Neuronal stem cell (in vitro differentiated cells): ENCODE data around the gene FADS2.

Experiments used
- DNase-seq: peaks from one replicate; pipeline ENCODE4 v3.0.0-alpha.2; 2013; ENCODE audit warnings: low spot score
- H2AFZ ChIP-seq: one replicate; pipeline ENCODE4 v1.6.1; 2013; ENCODE audit warnings: mild to moderate bottlenecking, low read length, inconsistent platforms
- H2AK5ac ChIP-seq: 2 replicates; pipeline ENCODE4 v1.6.1; 2013; ENCODE audit warnings: low read depth, mild to moderate bottlenecking, inconsistent platforms, low read length, moderate library complexity, mixed read lengths
- H2BK120ac ChIP-seq: 2 replicates; pipeline ENCODE4 v1.6.1; 2013; ENCODE audit warnings: low read depth, mild to moderate bottlenecking, inconsistent platforms, low read length, moderate library complexity, mixed read lengths
- H2BK12ac ChIP-seq: one replicate; pipeline ENCODE4 v1.6.1; 2013; ENCODE audit warnings: low read length, inconsistent platforms
- H2BK15ac ChIP-seq: 2 replicates; pipeline ENCODE4 v1.6.1; 2013; ENCODE audit warnings: mild to moderate bottlenecking, low read length, inconsistent platforms, mixed read lengths
- H2BK5ac ChIP-seq: one replicate; pipeline ENCODE4 v1.6.1; 2013; ENCODE audit warnings: inconsistent platforms, mild to moderate bottlenecking, low read length, moderate library complexity
- H3K14ac ChIP-seq: one replicate; pipeline ENCODE4 v1.6.1; 2013; ENCODE audit warnings: low read length, inconsistent platforms
- H3K18ac ChIP-seq: 2 replicates; pipeline ENCODE4 v1.6.1; 2013; ENCODE audit warnings: low read length, inconsistent platforms
- H3K23ac ChIP-seq: 2 replicates; pipeline ENCODE4 v1.6.1; 2013; ENCODE audit warnings: low read depth, mild to moderate bottlenecking, mixed read lengths, low read length, inconsistent platforms; ENCODE audit not compliant: poor library complexity
- H3K27ac ChIP-seq: replicated peaks from 3 replicates; pipeline ENCODE4 v1.5.1; 2013; ENCODE audit warnings: low read length, inconsistent platforms
- H3K27me3 ChIP-seq, 3 experiments: 2 replicates each; pipeline ENCODE4 v1.6.1; 2013; ENCODE audit warnings: low read length in 3 of 3, mild to moderate bottlenecking in 2 of 3, inconsistent platforms in 1 of 3, low read depth in 1 of 3, mixed read lengths in 1 of 3, moderate library complexity in 1 of 3; ENCODE audit not compliant: control insufficient read depth in 3 of 3, insufficient read depth in 3 of 3
- H3K36me3 ChIP-seq, 2 donors: replicated peaks in 1 of 2; 2 replicates each; pipeline ENCODE4 v1.6.1; 2013; ENCODE audit warnings: low read length in 2 of 2; ENCODE audit not compliant: control insufficient read depth in 2 of 2, insufficient read depth in 2 of 2
- H3K4ac ChIP-seq: 2 replicates; pipeline ENCODE4 v1.6.1; 2013; ENCODE audit warnings: inconsistent platforms, mild to moderate bottlenecking, low read length, moderate library complexity
- H3K4me1 ChIP-seq, 2 donors: 1 replicate in 1 of 2; 2 replicates in 1 of 2; pipeline ENCODE4 v1.6.1; 2013; ENCODE audit warnings: low read length in 2 of 2, low read depth in 1 of 2; ENCODE audit not compliant: control insufficient read depth in 2 of 2, insufficient read depth in 1 of 2
- H3K4me2 ChIP-seq: one replicate; pipeline ENCODE4 v1.6.1; 2013; ENCODE audit warnings: mild to moderate bottlenecking, low read length, inconsistent platforms; ENCODE audit not compliant: insufficient read depth, poor library complexity, severe bottlenecking
- H3K4me3 ChIP-seq, 2 donors: 2 replicates each; pipeline ENCODE4 v1.5.1; 2013; ENCODE audit warnings: low read length in 2 of 2, mild to moderate bottlenecking in 2 of 2, inconsistent platforms in 1 of 2, moderate library complexity in 1 of 2
- H3K79me1 ChIP-seq: one replicate; pipeline ENCODE4 v1.6.1; 2013; ENCODE audit warnings: low read depth, mild to moderate bottlenecking, inconsistent platforms, low read length, moderate library complexity
- H3K9ac ChIP-seq: one replicate; pipeline ENCODE4 v1.6.1; 2013; ENCODE audit warnings: mild to moderate bottlenecking, low read depth, low read length, inconsistent platforms; ENCODE audit not compliant: poor library complexity
- H3K9me3 ChIP-seq, 2 donors: replicated peaks in 1 of 2; 2 replicates each; pipeline versions ENCODE3 to v1.6.1; 2013; ENCODE audit warnings: low read length in 2 of 2, mild to moderate bottlenecking in 2 of 2, inconsistent platforms in 1 of 2, low read depth in 1 of 2, mixed read lengths in 1 of 2, moderate library complexity in 1 of 2; ENCODE audit not compliant: control insufficient read depth in 2 of 2, insufficient read depth in 1 of 2
- H4K8ac ChIP-seq: one replicate; pipeline ENCODE4 v1.6.1; 2013; ENCODE audit warnings: low read depth, mild to moderate bottlenecking, inconsistent platforms, low read length, moderate library complexity
- H4K91ac ChIP-seq: one replicate; pipeline ENCODE4 v1.6.1; 2013; ENCODE audit warnings: low read length, low read depth, mild to moderate bottlenecking, inconsistent platforms; ENCODE audit not compliant: poor library complexity
- WGBS, 2 donors: extraction: QIAGEN DNeasy Blood & Tissue Kit; methylation state at CpG; one replicate each; pipeline ENCODE4 v1.1.7; 2013; ENCODE audit warnings: missing lambda C conversion rate in 2 of 2, mixed read lengths in 1 of 2; ENCODE audit not compliant: insufficient read length in 2 of 2, insufficient replicate concordance in 1 of 2; ENCODE audit errors: extremely low coverage in 2 of 2; 5-methylcytosine and 5-hydroxymethylcytosine counted together

The FADS2 gene

GRCh38 chr11:61869708-61870451, 41.8 kb downstream of the FADS2 start:
- Histone ChIP-seq H4K8ac (no peak overlapping the region), H3K4me2 (no peak overlapping the region), H3K18ac (peak overlapping the region; percentile 49), H3K4me1 (peaks cover 12 to 16% of the 10 kb centered on the region in 2 donors), H3K4ac (no peak overlapping the region), H3K27ac (peak overlapping the region; percentile 10), H2BK120ac (no peak overlapping the region), H2BK5ac (no peak overlapping the region), H3K27me3 (peaks cover 0 to 3% (median 0%) of the 10 kb centered on the region in 3 experiments), H3K9ac (peak overlapping the region; percentile 2), H2BK12ac (no peak overlapping the region), H2BK15ac (no peak overlapping the region), H3K36me3 (peaks cover 22 to 27% of the 10 kb centered on the region in 2 donors), H2AK5ac (no peak overlapping the region), H2AFZ (no peak overlapping the region), H3K79me1 (no peaks in the 10 kb centered on the region), H3K9me3 (no peaks in the 10 kb centered on the region), H3K14ac (no peak overlapping the region), H3K4me3 (peak overlapping the region in 1 of 2 donors; percentile 17), H3K23ac (peak overlapping the region; percentile 82), H4K91ac (no peak overlapping the region)
- no CpG with 5 or more reads among the region's 21 CpGs for WGBS, 2 donors
- DNase-seq, result no peak

GRCh38 chr11:61870541-61871031, 42.5 kb downstream of the FADS2 start:
- Histone ChIP-seq H2AK5ac (peak overlapping the region; percentile 60), H3K79me1 (peaks cover 1% of the 10 kb centered on the region), H2AFZ (peak overlapping the region; percentile 50), H4K8ac (no peak overlapping the region), H2BK12ac (no peak overlapping the region), H3K23ac (no peak overlapping the region), H2BK5ac (no peak overlapping the region), H3K18ac (no peak overlapping the region), H2BK15ac (no peak overlapping the region), H3K4me1 (peaks cover 12 to 16% of the 10 kb centered on the region in 2 donors), H3K9ac (no peak overlapping the region), H3K27ac (no peak overlapping the region), H3K27me3 (peaks cover 0 to 3% (median 0%) of the 10 kb centered on the region in 3 experiments), H3K4ac (no peak overlapping the region), H3K14ac (no peak overlapping the region), H3K9me3 (no peaks in the 10 kb centered on the region), H3K4me2 (no peak overlapping the region), H4K91ac (no peak overlapping the region), H3K36me3 (peaks cover 15 to 19% of the 10 kb centered on the region in 2 donors), H3K4me3 (no peak overlapping the region), H2BK120ac (no peak overlapping the region)
- DNase-seq, result no peak
- WGBS, 2 donors, result no CpG with 5 or more reads among the region's 10 CpGs

GRCh38 chr11:61871158-61871597, 43.1 kb downstream of the FADS2 start:
- no peak overlapping the region for H3K4ac ChIP-seq
- no peak overlapping the region for H2BK120ac ChIP-seq
- no peak overlapping the region for H3K14ac ChIP-seq
- H3K18ac ChIP-seq, result peak overlapping the region; percentile 89
- H2BK15ac ChIP-seq, result no peak overlapping the region
- peaks cover 3% of the 10 kb centered on the region for H3K79me1 ChIP-seq
- H3K27ac ChIP-seq, result no peak overlapping the region
- peaks cover 10 to 14% of the 10 kb centered on the region in 2 donors for H3K36me3 ChIP-seq
- H3K27me3 ChIP-seq, result peaks cover 0 to 3% (median 0%) of the 10 kb centered on the region in 3 experiments
- H2BK5ac ChIP-seq, result no peak overlapping the region
- H3K9me3 ChIP-seq, result no peaks in the 10 kb centered on the region
- peak; percentile 76 for DNase-seq
- H4K8ac ChIP-seq, result no peak overlapping the region
- H3K9ac ChIP-seq, result peak overlapping the region; percentile 84
- no CpG with 5 or more reads among the region's 24 CpGs for WGBS, 2 donors
- no peak overlapping the region for H3K4me2 ChIP-seq
- peak overlapping the region; percentile 61 for H3K23ac ChIP-seq
- no peak overlapping the region for H2BK12ac ChIP-seq
- peak overlapping the region in 1 of 2 donors; percentile 10 for H3K4me3 ChIP-seq
- H4K91ac ChIP-seq, result no peak overlapping the region
- peaks cover 12 to 16% of the 10 kb centered on the region in 2 donors for H3K4me1 ChIP-seq
- H2AFZ ChIP-seq, result peak overlapping the region; percentile 77
- peak overlapping the region; percentile 60 for H2AK5ac ChIP-seq

- H3K79me1 ChIP-seq, result peaks cover 6% of the 10 kb centered on the region
- no peak overlapping the region for H2AFZ ChIP-seq
- H4K91ac ChIP-seq, result no peak overlapping the region
- peak overlapping the region; percentile 44 for H3K18ac ChIP-seq
- no peak overlapping the region for H3K14ac ChIP-seq
- no peaks in the 10 kb centered on the region for H3K36me3 ChIP-seq
- H2BK5ac ChIP-seq, result no peak overlapping the region
- no peak overlapping the region for H4K8ac ChIP-seq
- no peak overlapping the region for H3K4me3 ChIP-seq
- no peak overlapping the region for H3K27ac ChIP-seq
- H3K4me2 ChIP-seq, result no peak overlapping the region
- no CpG with 5 or more reads among the region's 20 CpGs for WGBS, 2 donors
- peak overlapping the region; percentile 11 for H2AK5ac ChIP-seq
- no peak overlapping the region for H2BK120ac ChIP-seq
- no peak overlapping the region for H3K4ac ChIP-seq
- peaks cover 0 to 3% (median 0%) of the 10 kb centered on the region in 3 experiments for H3K27me3 ChIP-seq
- no peak overlapping the region for H3K9ac ChIP-seq
- H2BK15ac ChIP-seq, result no peak overlapping the region
- peaks cover 12 to 16% of the 10 kb centered on the region in 2 donors for H3K4me1 ChIP-seq
- H2BK12ac ChIP-seq, result no peak overlapping the region
- H3K9me3 ChIP-seq, result no peaks in the 10 kb centered on the region
- DNase-seq, result no peak
- H3K23ac ChIP-seq, result no peak overlapping the region
These were observed 45.0 kb downstream of the FADS2 start for GRCh38 chr11:61872935-61873565.
